K562 (cell line): ENCODE data around the gene EPM2A. TPM values are rescaled to one million over a fixed set of nuclear protein-coding genes. Genes with fewer than 3 reads are reported as not detected.

Source experiments
- BRF2 ChIP-seq: IDR thresholded peaks from 3 replicates; pipeline ENCODE4 v1.6.1; 2011; ENCODE audit warnings: borderline replicate concordance, mild to moderate bottlenecking; ENCODE audit not compliant: insufficient read length, insufficient read depth
- CTBP1 ChIP-seq: fragments of 450-650 bp; IDR thresholded peaks from 2 replicates; pipeline ENCODE4 v1.6.1; 2016; ENCODE audit warnings: borderline replicate concordance
- DDX20 ChIP-seq: fragments of 450-650 bp; IDR thresholded peaks from 2 replicates; pipeline ENCODE4 v1.6.1; 2016; ENCODE audit warnings: missing genetic modification characterization, low read depth, mild to moderate bottlenecking, missing compliant biosample characterization, moderate library complexity
- E2F4 ChIP-seq: sonication (generic); formaldehyde crosslinking; IDR thresholded peaks from 2 replicates; pipeline ENCODE4 v1.8.0; 2022; ENCODE audit warnings: mild to moderate bottlenecking, low read depth, missing genetic modification reagents
- ETV5 ChIP-seq: sonication (generic); formaldehyde crosslinking; IDR thresholded peaks from 2 replicates; pipeline ENCODE4 v1.4.0; 2020; ENCODE audit warnings: low read depth, mild to moderate bottlenecking, missing genetic modification reagents
- HMGXB4 ChIP-seq: sonication (generic); formaldehyde crosslinking; IDR thresholded peaks from 2 replicates; pipeline ENCODE4 v1.8.1; 2023; ENCODE audit warnings: mild to moderate bottlenecking, missing genetic modification reagents
- HNRNPLL ChIP-seq: fragments of 200-400 bp; formaldehyde crosslinking; IDR thresholded peaks from 2 replicates; pipeline ENCODE4 v1.6.1; 2017; ENCODE audit warnings: low read length, low read depth, mild to moderate bottlenecking; ENCODE audit not compliant: poor library complexity, severe bottlenecking
- JUNB ChIP-seq: fragments of 450-650 bp; formaldehyde crosslinking; conservative IDR thresholded peaks from 2 replicates; pipeline ENCODE4 v1.4.0; 2020; ENCODE audit warnings: mild to moderate bottlenecking
- MTA3 ChIP-seq: fragments of 450-650 bp; formaldehyde crosslinking; IDR thresholded peaks from 2 replicates; pipeline ENCODE4 v1.6.1; 2017; ENCODE audit warnings: mild to moderate bottlenecking, borderline replicate concordance
- RNF2 ChIP-seq: sonication (generic); IDR thresholded peaks from 2 replicates; pipeline ENCODE4 v1.6.1; 2016
- SIN3B ChIP-seq: fragments of 450-650 bp; IDR thresholded peaks from 2 replicates; pipeline ENCODE4 v1.6.1; 2017; ENCODE audit warnings: low read depth, mild to moderate bottlenecking, moderate library complexity
- USF1 ChIP-seq: sonication (generic); formaldehyde crosslinking; IDR thresholded peaks from 2 replicates; pipeline ENCODE4 v1.9.0; 2022; ENCODE audit warnings: mild to moderate bottlenecking, missing genetic modification reagents
- ZBTB9 ChIP-seq: fragments of 450-650 bp; formaldehyde crosslinking; IDR thresholded peaks from 2 replicates; pipeline ENCODE4 v1.4.0; 2020; ENCODE audit warnings: mild to moderate bottlenecking, moderate library complexity
- ZC3H11A ChIP-seq: IDR thresholded peaks from 2 replicates; pipeline ENCODE4 v1.6.1; 2012; ENCODE audit warnings: low read depth, low read length, improper control_type of control experiment
- ZNF395 ChIP-seq: fragments of 200-800 bp; sonication (Bioruptor generic); IDR thresholded peaks from 2 replicates; pipeline ENCODE4 v1.6.1; 2017; ENCODE audit warnings: missing genetic modification characterization, missing compliant biosample characterization
- ZNF740 ChIP-seq, 3 experiments: fragments of 200-800 bp in 1 of 3; sonication (Bioruptor generic) in 1 of 3; sonication (generic) in 1 of 3; formaldehyde crosslinking in 1 of 3; IDR thresholded peaks; 2 replicates each; pipeline versions ENCODE4 v1.6.1 to v1.8.0; 2016 to 2022; ENCODE audit warnings: mild to moderate bottlenecking in 2 of 3, missing compliant biosample characterization in 2 of 3, missing genetic modification characterization in 2 of 3, missing genetic modification reagents in 1 of 3
- polyA plus RNA-seq, 8 experiments: library from polyadenylated mRNA; depleted of rRNA in 4 of 8; stranded (reverse) in 5 of 8; unstranded in 3 of 8; fragments of >200 nt; fragmentation: Nextera tagmentation in 2 of 8; fragmentation: Illumina TruSeq in 1 of 8; extraction: Ambion mirVana in 2 of 8; extraction: Trizol in 1 of 8; gene quantifications; 2 replicates each; pipeline versions ENCODE4 v1.2.1 to v1.2.3, GENCODE V29; 2011 to 2014; ENCODE audit warnings: inconsistent platforms in 1 of 8, missing spikeins in 1 of 8
- total RNA-seq, 7 experiments: library from RNA; depleted of rRNA in 6 of 7; stranded (reverse); fragments of >200 nt in 6 of 7; fragmentation: Illumina TruSeq in 2 of 7; extraction: Trizol in 2 of 7; gene quantifications; 2 replicates each; pipeline versions ENCODE4 v1.2.1 to v1.2.3, GENCODE V29; 2011 to 2021; ENCODE audit warnings: low replicate concordance in 1 of 7

The EPM2A gene
- total and polyA plus RNA-seq, 9 of the 15 experiments (the other 6 are each of a cell fraction or from before 2014, with no cell fraction given) = 0.35 to 5.3 (median 2.5) TPM

GRCh38 chr6:145734486-145735355 is 599 bp downstream of the EPM2A start (continued):
- TF ChIP-seq HMGXB4 (CRISPR knock-in tag) = no peak
- TF ChIP-seq BRF2 = no peak
- TF ChIP-seq ZNF395 (CRISPR knock-in tag) = peak; percentile 80; the same call in 1 of the 2 replicates
- peak; percentile 47; the same call in 1 of the 2 replicates for TF ChIP-seq ETV5 (CRISPR knock-in tag)
- TF ChIP-seq CTBP1 = peak; percentile 60
- peak; percentile 78 for TF ChIP-seq HNRNPLL
- TF ChIP-seq MTA3 = peak; percentile 83
- peak; percentile 89 for TF ChIP-seq ZNF740 (CRISPR knock-in tag; IDR thresholded peaks at IDR 0.05)
- TF ChIP-seq ZNF740 (tag; IDR thresholded peaks at IDR 0.05) = peak in 1 of 2 experiments; percentile 86; a peak in 2 of 4 replicates
- no peak for TF ChIP-seq E2F4 (CRISPR knock-in tag)
- TF ChIP-seq USF1 = no peak
- peak; percentile 42 for TF ChIP-seq SIN3B
- TF ChIP-seq ZBTB9 (CRISPR knock-in tag) = no peak
- no peak for TF ChIP-seq ZC3H11A
- no peak for TF ChIP-seq JUNB (CRISPR knock-in tag)
- TF ChIP-seq DDX20 (tag) = no peak
- TF ChIP-seq RNF2 = no peak; the same call in 1 of the 2 replicates
